Suprapubic skin (tissue), 4 donors: Measurements from ENCODE around the gene ITPKC.

Experiments used
- CTCF ChIP-seq, 2 donors: fragments of 200-600 bp in 1 of 2; fragments of 450-650 bp in 1 of 2; sonication (generic) in 1 of 2; IDR thresholded peaks; one replicate each; pipeline ENCODE4 v1.5.1; 2016 to 2019; ENCODE audit warnings: antibody characterized with exemption in 2 of 2, mild to moderate bottlenecking in 1 of 2, moderate library complexity in 1 of 2
- POLR2A ChIP-seq, 2 donors: fragments of 450-650 bp; IDR thresholded peaks; one replicate each; pipeline ENCODE4 v1.6.1; 2017; ENCODE audit warnings: antibody characterized with exemption in 2 of 2, mild to moderate bottlenecking in 2 of 2, moderate library complexity in 2 of 2
- POLR2AphosphoS5 ChIP-seq, 3 donors: sonication (generic); formaldehyde crosslinking; IDR thresholded peaks; one replicate each; pipeline ENCODE4 v1.6.1; 2017; ENCODE audit warnings: antibody characterized with exemption in 3 of 3

GRCh38 chr19:40719414-40719894 is 2.5 kb downstream of the ITPKC start:
- TF ChIP-seq POLR2A (IDR thresholded peaks at IDR 0.05) (no peak), CTCF (IDR thresholded peaks at IDR 0.05) (no peak), POLR2AphosphoS5 (IDR thresholded peaks at IDR 0.05) (peak in 1 of 3 donors; percentile 40)
